B cell (primary cell): ENCODE measurements around the gene CREB5.

ENCODE experiments used
- EZH2 ChIP-seq: IDR thresholded peaks from 2 replicates; pipeline ENCODE4 v1.6.1; 2012; ENCODE audit warnings: borderline replicate concordance, low read depth, mild to moderate bottlenecking, moderate library complexity, low read length; ENCODE audit not compliant: insufficient read depth, poor library complexity, severe bottlenecking
- TF ChIP-seq, protein P1 (sequence below): fragments of 200-600 bp; IDR thresholded peaks from one replicate; pipeline ENCODE4 v1.8.0; 2022; ENCODE audit warnings: antibody characterized with exemption, mild to moderate bottlenecking

GRCh38 chr7:28700096-28700495, 287.8 kb downstream of the CREB5 start:
- TF ChIP-seq, protein P1, sequence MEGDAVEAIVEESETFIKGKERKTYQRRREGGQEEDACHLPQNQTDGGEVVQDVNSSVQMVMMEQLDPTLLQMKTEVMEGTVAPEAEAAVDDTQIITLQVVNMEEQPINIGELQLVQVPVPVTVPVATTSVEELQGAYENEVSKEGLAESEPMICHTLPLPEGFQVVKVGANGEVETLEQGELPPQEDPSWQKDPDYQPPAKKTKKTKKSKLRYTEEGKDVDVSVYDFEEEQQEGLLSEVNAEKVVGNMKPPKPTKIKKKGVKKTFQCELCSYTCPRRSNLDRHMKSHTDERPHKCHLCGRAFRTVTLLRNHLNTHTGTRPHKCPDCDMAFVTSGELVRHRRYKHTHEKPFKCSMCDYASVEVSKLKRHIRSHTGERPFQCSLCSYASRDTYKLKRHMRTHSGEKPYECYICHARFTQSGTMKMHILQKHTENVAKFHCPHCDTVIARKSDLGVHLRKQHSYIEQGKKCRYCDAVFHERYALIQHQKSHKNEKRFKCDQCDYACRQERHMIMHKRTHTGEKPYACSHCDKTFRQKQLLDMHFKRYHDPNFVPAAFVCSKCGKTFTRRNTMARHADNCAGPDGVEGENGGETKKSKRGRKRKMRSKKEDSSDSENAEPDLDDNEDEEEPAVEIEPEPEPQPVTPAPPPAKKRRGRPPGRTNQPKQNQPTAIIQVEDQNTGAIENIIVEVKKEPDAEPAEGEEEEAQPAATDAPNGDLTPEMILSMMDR: no peak
- TF ChIP-seq EZH2: no peak
